HG02588 (cell line): ENCODE measurements around the gene CLMN.

Experiments
- ATAC-seq: cut with Tn5 transposase; IDR thresholded peaks from one replicate; pipeline ENCODE4 v1.9.1; 2021; ENCODE audit warnings: mild to moderate bottlenecking, moderate library complexity; ENCODE audit not compliant: unreplicated experiment

Gene CLMN

GRCh38 chr14:95322651-95323050 is 2.9 kb upstream of the CLMN start:
- ATAC-seq, result no peak

DNA sequence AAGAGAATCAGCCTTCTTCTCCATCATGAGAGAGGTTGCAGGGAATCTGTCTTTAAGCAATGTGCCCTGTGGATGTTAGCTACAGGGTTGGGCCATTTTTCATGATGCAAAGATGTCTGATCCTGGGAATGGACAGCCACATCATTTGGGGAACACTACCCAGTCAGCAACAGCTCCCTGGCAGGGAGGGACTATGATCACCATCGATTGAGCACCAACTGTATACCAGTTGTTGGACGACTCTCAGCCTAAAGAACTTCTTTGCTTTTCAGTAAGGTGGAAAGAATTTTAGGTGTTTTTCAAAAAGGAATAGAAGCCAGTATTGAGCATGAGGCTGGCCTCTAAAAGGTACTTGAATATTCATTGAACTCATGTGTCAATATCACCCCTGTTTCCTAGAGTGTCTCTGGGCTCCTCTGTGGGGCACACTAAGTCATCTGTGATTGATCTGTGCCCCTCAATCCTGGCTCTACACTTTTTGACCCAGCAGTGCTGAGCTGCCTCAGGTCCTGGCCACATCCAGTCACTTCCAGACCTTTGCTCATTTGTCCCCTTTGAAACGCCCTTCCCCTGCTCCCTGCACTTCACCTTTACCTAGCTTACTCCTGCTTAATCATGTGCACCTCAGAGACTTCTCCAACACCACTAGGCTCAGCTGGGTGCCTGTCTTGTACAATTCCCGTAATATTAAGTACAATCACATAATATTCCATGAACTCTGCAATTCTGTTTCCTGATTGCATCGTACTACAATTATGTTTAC is 2.2 kb upstream of the CLMN start:
- ATAC-seq, result no peak

- ATAC-seq, result no peak
Observed at GRCh38 chr14:95320955-95321600, 1.4 kb upstream of the CLMN start.

- peak; percentile 15 for ATAC-seq
Observed at GRCh38 chr14:95320078-95320895, 579 bp upstream of the CLMN start.

GRCh38 chr14:95318399-95319311 is 1.1 kb downstream of the CLMN start:
- no peak for ATAC-seq

GRCh38 chr14:95317817-95318343 is 1.8 kb downstream of the CLMN start:
- no peak for ATAC-seq

- no peak for ATAC-seq
Observed at GRCh38 chr14:95316821-95317220, 2.9 kb downstream of the CLMN start.

GRCh38 chr14:95315579-95315978 is 4.1 kb downstream of the CLMN start:
- no peak for ATAC-seq

- no peak for ATAC-seq
Observed at GRCh38 chr14:95315156-95315555, 4.6 kb downstream of the CLMN start.

- peak; percentile 46 for ATAC-seq
Observed at GRCh38 chr14:95314609-95315008, 5.1 kb downstream of the CLMN start.

DNA sequence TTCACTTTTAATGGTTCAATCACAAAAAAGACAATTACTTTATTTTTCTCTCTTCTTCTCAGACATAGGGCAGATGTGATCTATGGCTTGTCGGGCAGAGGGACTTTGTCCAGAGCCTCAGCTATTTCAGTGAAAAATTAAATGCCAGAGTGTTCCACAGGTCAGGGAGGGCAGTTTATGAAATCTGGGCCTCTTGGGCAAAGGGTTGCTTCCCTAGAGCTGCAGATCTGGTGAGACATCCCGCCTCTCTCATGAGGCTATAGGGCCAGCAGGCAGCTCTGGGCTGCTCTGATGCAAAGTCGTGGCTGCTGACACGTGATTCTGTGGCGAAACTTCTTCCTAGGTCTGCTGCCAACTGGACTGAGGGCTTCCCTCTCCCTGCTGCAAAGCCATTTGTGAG is 6.0 kb downstream of the CLMN start:
- ATAC-seq, result no peak

GRCh38 chr14:95313190-95313589 is 6.5 kb downstream of the CLMN start:
- ATAC-seq, result no peak

DNA sequence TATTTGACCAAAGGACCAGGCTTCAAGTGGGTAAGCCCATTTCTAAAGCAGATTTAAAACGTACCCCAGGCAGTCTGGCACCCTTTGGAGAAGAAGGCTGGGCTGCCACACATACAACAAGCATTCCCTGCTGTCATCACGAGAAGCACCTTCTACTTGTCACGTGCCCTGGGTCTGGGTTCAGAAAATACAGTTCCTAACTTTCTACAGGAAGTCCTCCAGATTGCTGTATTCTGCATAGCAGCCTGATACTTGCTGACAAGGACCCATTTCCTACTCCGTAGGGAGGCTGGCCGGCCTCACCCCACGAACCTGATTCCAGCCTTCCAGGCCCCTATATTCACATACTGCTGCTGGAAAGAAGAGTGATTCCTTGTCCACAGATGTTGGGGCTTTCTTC is 7.4 kb downstream of the CLMN start:
- no peak for ATAC-seq

DNA sequence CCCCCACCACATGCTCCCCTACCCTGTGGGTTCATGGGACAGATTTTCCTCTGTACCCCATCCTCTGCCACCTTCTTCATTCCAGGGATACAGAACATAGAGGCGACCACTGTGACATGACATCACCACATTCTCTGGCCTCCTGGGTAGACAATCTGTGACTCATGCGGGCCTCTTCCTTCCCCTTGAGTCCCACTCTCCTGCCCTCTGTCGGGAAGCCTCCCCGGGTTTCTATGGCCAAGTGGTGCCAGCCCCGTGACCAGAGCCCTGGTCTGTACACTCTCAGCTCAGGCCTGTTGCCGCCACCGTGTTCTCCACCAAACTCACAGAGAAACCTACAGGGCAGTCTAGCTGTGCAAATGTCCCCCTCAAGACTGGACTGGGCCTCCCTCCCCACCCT is 8.0 kb downstream of the CLMN start:
- ATAC-seq, result no peak

DNA sequence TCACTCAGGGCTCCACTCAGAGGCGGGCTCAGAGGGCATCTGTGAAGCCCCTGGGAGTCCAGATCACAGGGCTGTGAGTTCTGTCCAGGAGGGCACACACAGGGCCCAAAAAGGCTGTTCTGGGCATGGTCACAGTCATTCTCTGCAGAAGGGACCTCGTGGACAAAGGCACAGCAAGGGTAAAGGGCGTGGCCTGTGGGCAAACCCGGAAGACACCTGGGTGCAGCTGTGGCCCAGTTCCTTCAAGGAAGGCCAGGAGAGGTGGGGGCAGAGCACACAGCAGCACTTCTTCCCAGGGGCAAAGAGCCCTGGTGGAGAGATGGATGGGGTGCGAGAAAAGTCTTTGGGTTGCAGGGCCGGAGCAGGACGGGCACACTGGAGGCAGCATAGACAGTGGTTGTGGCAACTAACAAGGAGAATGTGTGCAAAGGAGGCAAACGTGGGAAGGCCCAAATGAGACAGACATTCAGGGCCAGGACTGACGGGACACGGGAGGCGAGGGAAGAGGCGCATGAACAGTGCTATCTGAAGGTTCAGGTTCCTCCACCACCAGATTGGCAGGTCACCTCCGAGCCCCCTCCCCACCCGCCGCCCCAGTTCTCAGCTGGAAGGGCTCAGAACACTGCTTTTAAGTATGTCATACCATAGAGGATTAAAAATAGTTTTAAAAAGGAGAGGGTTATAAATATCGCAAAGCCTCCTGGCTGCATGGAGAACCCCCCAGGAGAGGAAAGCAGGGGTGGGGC is 8.9 kb downstream of the CLMN start:
- no peak for ATAC-seq

DNA sequence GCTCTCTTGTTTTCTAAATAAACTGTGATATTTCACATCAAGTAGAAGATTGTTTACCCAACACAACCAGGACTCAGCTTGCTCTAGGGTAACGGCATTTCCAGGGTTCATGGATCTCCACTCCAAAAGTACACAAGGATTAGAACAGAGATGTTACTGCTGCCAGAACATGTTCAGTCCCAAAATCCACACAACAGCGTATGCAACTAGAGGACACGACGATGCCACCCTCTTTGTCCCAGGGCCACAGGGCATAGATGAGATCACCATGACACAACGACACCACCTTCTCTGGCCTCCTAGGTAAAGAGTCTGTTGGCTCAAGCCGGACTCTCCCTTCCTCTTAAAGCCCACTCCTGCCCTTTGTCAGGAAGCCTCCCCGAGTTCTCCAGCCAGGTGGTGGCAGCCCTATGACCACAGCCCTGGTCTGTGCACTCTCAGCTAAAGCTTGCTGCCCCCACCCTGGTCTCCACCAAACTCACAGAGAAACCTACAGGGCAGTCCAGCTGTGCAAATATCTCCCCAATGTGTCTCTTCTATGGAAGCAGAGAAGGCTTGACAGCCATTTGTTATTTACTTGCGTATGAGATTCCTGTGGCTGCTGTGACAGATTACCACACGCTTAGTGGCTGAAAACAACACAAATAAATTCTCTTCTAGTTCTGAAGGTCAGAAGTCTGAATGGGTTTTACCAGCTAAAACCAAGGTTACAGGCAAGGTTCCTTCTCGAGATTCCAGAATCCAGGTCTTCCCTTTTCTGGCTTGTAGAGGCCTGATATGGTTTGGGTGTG is 10.3 kb downstream of the CLMN start:
- no peak for ATAC-seq

- ATAC-seq, result no peak
Observed at GRCh38 chr14:95308073-95308472, 11.6 kb downstream of the CLMN start.

- no peak for ATAC-seq
Observed at GRCh38 chr14:95307402-95308041, 12.2 kb downstream of the CLMN start.

DNA sequence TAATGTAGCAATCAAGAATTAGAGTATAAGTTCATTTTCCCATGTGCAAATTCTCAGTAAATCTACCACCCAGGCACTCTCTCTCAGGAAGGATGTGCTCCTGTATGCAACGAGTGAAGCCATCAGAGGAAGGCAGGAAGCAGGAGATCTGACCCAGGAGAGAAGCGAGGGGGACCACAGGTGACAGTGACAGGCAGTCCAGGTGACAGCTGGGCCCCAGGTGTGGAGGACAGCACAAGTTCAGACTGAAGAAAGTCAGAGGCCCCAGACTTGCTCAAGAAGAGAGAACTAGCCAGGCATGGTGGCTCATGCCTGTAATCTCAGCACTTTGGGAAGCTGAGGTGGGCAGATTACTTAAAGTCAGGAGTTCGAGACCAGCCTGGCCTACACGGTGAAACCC is 13.8 kb downstream of the CLMN start:
- ATAC-seq, result no peak
